Measurements from ENCODE around the gene ABHD17B. TPM values are rescaled to one million over a fixed set of nuclear protein-coding genes. Genes with fewer than 3 reads are reported as not detected.

ABHD17B gene
- total RNA-seq, 1 experiment from 2014 or later, result 48.2 TPM

GRCh38 chr9:71928376-71928775 is 17.4 kb upstream of the ABHD17B start:
- DNase-seq, result no peak
- peaks cover 4% of the 10 kb centered on the region for H3K4me1 ChIP-seq
- no peaks in the 10 kb centered on the region for H3K9me3 ChIP-seq (replicated peaks)
- no peak overlapping the region for H3K4me3 ChIP-seq
- H3K27ac ChIP-seq, result no peak overlapping the region
- peaks cover 7% of the 10 kb centered on the region for H3K36me3 ChIP-seq
- no peaks in the 10 kb centered on the region for H3K27me3 ChIP-seq

DNA sequence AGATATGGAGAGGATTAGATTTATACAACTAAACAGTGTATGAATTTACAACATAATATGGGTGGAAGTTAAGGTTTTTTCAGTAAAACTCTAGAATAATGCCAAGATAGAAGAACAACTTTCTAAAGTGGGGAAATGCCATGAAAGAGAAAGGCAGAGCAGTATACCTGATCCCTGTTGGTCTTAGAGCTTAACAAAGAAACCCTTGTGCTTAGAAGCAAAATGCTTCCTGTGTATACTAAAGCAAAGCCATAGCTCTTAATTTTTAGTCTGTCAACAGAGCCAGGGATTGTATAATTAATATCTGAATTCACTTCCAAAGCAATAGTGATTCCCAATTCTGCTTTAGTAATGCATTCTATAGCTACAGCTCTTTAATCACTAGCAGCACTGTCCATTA is 14.8 kb upstream of the ABHD17B start:
- no peak overlapping the region for H3K4me3 ChIP-seq
- H3K9me3 ChIP-seq (replicated peaks), result no peaks in the 10 kb centered on the region
- H3K27me3 ChIP-seq, result no peaks in the 10 kb centered on the region
- peaks cover 3% of the 10 kb centered on the region; the same call in 1 of the 2 replicates for H3K36me3 ChIP-seq
- H3K27ac ChIP-seq, result no peak overlapping the region
- peaks cover 4% of the 10 kb centered on the region for H3K4me1 ChIP-seq
- peak in 1 of 2 experiments; percentile 46 for DNase-seq

DNA sequence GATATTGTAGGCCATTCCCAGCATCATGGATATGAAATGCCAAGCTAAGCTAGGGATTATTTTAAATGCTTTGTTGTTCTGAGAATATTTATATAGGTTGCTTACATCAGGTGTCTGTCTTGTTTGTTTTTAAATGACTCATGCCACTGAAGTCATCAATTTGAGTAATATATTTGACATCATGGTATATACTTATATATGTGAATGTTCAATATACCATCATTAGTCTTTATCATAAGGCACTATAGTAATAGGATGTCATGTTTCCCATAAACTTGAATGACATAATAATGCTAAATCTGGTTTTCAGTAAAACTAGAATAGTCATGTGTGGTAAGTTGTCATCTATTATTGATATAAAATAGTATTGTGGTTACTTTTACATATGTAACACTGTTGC is 13.6 kb upstream of the ABHD17B start:
- Histone ChIP-seq H3K27me3 (no peaks in the 10 kb centered on the region), H3K36me3 (peaks cover 3% of the 10 kb centered on the region; the same call in 1 of the 2 replicates), H3K4me1 (peaks cover 4% of the 10 kb centered on the region), H3K4me3 (no peak overlapping the region), H3K27ac (no peak overlapping the region), H3K9me3 (replicated peaks) (no peaks in the 10 kb centered on the region)
- no peak for DNase-seq

DNA sequence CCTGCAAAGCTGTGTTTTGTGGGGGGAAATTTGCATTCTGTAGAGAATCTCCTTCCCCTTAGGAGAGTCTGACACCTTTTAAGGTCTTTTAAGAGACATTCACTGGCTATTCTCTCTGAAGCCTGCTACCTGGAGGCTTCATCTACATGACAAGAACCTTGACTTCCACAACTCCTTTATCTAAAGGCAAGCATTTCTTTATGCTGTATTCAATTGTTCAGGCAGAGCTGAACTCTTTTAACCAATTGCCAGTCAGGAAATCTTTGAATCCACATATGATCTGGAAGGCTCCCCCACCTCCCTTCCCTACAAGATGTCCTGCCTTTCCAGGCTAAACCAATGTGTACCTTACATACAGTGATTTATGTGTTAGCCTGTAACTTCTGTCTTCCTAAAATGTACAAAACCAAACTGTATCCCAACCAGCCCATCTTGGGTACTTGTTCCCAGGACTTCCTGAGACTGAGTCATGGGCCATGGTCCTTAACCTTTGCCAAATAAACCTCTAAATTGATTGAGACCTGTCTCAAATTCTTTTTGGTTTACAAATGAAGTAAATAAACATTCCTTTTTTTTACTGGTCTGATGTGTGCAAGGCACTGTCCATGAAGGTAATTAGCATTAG is 10.3 kb upstream of the ABHD17B start:
- Histone ChIP-seq H3K4me1 (peaks cover 4% of the 10 kb centered on the region; the same call in 1 of the 2 replicates), H3K4me3 (no peak overlapping the region), H3K9me3 (replicated peaks) (no peaks in the 10 kb centered on the region), H3K36me3 (peaks cover 3% of the 10 kb centered on the region; the same call in 1 of the 2 replicates), H3K27me3 (no peaks in the 10 kb centered on the region), H3K27ac (no peak overlapping the region)
- no peak for DNase-seq

GRCh38 chr9:71920456-71921189 is 9.6 kb upstream of the ABHD17B start:
- H3K9me3 ChIP-seq (replicated peaks), result no peaks in the 10 kb centered on the region
- no peak for DNase-seq
- peaks cover 3% of the 10 kb centered on the region; the same call in 1 of the 2 replicates for H3K36me3 ChIP-seq
- no peaks in the 10 kb centered on the region for H3K27me3 ChIP-seq
- H3K4me3 ChIP-seq, result no peak overlapping the region
- H3K27ac ChIP-seq, result no peak overlapping the region
- peaks cover 3% of the 10 kb centered on the region; the same call in 1 of the 2 replicates for H3K4me1 ChIP-seq

DNA sequence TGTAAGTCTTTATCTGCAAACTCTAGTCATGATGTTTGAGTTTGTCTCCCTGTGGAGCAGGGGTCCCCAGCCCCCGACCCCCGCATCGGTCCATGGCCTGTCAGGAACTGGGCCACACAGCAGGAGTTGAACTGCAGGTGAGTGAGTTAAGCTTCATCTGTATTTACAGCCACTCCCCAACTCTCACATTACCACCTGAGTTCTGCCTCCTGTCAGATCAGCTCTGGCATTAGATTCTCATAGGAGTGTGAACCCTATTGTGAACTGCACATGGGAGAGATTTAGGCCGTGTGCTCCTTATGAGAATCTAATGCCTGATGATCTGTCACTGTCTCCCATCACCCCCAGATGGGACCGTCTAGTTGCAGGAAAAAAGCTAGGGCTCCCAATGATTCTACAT is 7.4 kb upstream of the ABHD17B start:
- no peaks in the 10 kb centered on the region; the same call in 1 of the 2 replicates for H3K36me3 ChIP-seq
- DNase-seq, result no peak
- H3K4me3 ChIP-seq, result no peak overlapping the region
- no peak overlapping the region for H3K27ac ChIP-seq
- H3K27me3 ChIP-seq, result no peaks in the 10 kb centered on the region
- no peaks in the 10 kb centered on the region for H3K9me3 ChIP-seq (replicated peaks)
- no peaks in the 10 kb centered on the region for H3K4me1 ChIP-seq

GRCh38 chr9:71916834-71917534 is 6.0 kb upstream of the ABHD17B start:
- DNase-seq, result no peak
- no peaks in the 10 kb centered on the region; the same call in 1 of the 2 replicates for H3K36me3 ChIP-seq
- H3K27me3 ChIP-seq, result no peaks in the 10 kb centered on the region

DNA sequence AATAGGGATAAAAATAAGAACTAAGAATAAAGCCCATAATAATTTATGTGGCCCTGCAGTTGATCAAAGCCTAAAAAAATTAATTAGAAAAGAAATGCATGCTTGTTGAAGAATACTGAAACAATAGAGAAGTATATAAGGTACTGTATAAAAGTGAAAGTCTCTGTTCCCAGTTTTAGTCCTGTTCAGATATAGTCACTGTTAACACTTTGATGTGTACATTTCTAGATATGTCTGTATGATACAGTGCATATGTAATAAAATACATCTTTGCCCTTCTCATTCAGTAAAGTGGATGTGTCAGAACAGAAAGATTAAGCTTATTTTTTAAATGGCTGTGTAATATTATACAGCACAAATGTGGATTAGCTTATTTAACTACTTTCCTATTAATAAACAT is 4.5 kb upstream of the ABHD17B start:
- Histone ChIP-seq H3K4me1 (no peaks in the 10 kb centered on the region), H3K27ac (no peak overlapping the region), H3K4me3 (no peak overlapping the region), H3K9me3 (replicated peaks) (no peaks in the 10 kb centered on the region), H3K36me3 (no peaks in the 10 kb centered on the region), H3K27me3 (no peaks in the 10 kb centered on the region)
- DNase-seq, result no peak

More at GRCh38 chr9:71916834-71917534, 6.0 kb upstream of the ABHD17B start:
- no peaks in the 10 kb centered on the region for H3K9me3 ChIP-seq (replicated peaks)
- H3K27ac ChIP-seq, result no peak overlapping the region
- H3K4me3 ChIP-seq, result no peak overlapping the region
- no peaks in the 10 kb centered on the region for H3K4me1 ChIP-seq

DNA sequence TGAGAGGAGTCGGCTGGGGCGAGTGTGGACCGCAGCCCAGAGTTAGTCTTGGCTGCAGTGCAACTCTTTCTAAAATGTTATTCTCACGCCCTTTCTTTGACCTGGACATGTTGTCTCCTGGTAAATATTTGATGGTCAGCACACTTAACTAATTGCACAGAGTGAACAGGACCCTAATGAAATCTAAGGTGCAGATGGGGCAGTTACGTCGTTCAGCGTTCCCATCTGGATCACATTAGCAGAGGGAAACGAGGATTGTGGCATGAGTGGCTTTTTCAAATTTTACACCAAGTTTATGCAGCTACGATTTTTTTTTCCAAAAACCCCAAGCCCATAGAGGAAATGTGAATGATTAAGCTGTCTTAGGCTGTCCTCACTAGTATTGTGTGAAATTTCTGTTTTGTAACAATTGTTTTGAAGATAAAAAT is 929 bp upstream of the ABHD17B start:
- Histone ChIP-seq H3K4me3 (peak overlapping the region; percentile 75), H3K4me1 (no peaks in the 10 kb centered on the region), H3K27ac (peak overlapping the region; percentile 35), H3K27me3 (no peaks in the 10 kb centered on the region), H3K9me3 (replicated peaks) (no peaks in the 10 kb centered on the region), H3K36me3 (no peaks in the 10 kb centered on the region)
- DNase-seq, result no peak

GRCh38 chr9:71910650-71911060 is 338 bp downstream of the ABHD17B start:
- no peaks in the 10 kb centered on the region for H3K9me3 ChIP-seq (replicated peaks)
- H3K27ac ChIP-seq, result peak overlapping the region; percentile 60
- H3K4me1 ChIP-seq, result no peaks in the 10 kb centered on the region
- H3K27me3 ChIP-seq, result no peaks in the 10 kb centered on the region
- DNase-seq, result peak in 1 of 2 experiments; percentile 47
- peaks cover 6% of the 10 kb centered on the region for H3K36me3 ChIP-seq
- peak overlapping the region; percentile 75 for H3K4me3 ChIP-seq

GRCh38 chr9:71909887-71910649 is 925 bp downstream of the ABHD17B start:
- Histone ChIP-seq H3K4me1 (no peaks in the 10 kb centered on the region), H3K27ac (peak overlapping the region; percentile 60)
- peak; percentile 61 to 76 for DNase-seq

GRCh38 chr9:71908825-71909224 is 2.2 kb downstream of the ABHD17B start:
- Histone ChIP-seq H3K4me1 (no peaks in the 10 kb centered on the region; the same call in 1 of the 2 replicates), H3K4me3 (peak overlapping the region; percentile 75), H3K27ac (no peak overlapping the region), H3K36me3 (peaks cover 6% of the 10 kb centered on the region), H3K9me3 (replicated peaks) (no peaks in the 10 kb centered on the region), H3K27me3 (no peaks in the 10 kb centered on the region)
- DNase-seq, result no peak

More at GRCh38 chr9:71909887-71910649, 925 bp downstream of the ABHD17B start:
- H3K4me3 ChIP-seq, result peak overlapping the region; percentile 75
- peaks cover 6% of the 10 kb centered on the region for H3K36me3 ChIP-seq
- no peaks in the 10 kb centered on the region for H3K27me3 ChIP-seq
- H3K9me3 ChIP-seq (replicated peaks), result no peaks in the 10 kb centered on the region

DNA sequence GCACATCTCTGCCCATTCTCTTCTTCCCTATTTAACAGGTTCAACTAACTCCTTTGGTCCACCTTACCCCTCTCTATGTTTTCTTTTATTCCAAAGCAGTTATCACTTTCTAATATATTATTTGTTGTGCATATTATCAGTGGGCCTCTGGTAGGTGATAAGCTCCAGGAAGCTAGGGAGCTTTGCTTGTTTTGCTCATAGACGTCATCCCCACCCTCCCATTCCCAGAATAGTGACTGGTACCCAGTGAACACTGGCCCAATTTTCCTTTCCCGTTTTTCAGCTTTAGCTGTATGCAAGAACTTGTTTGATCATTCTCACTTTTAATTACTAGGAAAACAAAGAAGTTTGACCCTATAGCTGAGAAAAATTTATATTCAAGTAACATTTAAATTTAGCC is 6.9 kb downstream of the ABHD17B start:
- no peak for DNase-seq
- no peak overlapping the region for H3K4me3 ChIP-seq
- H3K27ac ChIP-seq, result no peak overlapping the region
- no peaks in the 10 kb centered on the region; the same call in 1 of the 2 replicates for H3K4me1 ChIP-seq
- peaks cover 6% of the 10 kb centered on the region for H3K36me3 ChIP-seq
- H3K27me3 ChIP-seq, result no peaks in the 10 kb centered on the region
- no peaks in the 10 kb centered on the region for H3K9me3 ChIP-seq (replicated peaks)

All from SJCRH30 (cell line).